ENCODE results near the gene SLC2A13. TPM values are rescaled to one million over a fixed set of nuclear protein-coding genes. Genes with fewer than 3 reads are reported as not detected.
"Not testable (repeated sequence)": the region's sequence is repeated elsewhere in the genome, so short reads cannot be mapped to it uniquely, and the experiment has no call there.

Gene SLC2A13
- total and polyA plus RNA-seq, 9 donors = 2.6 to 6.4 (median 3.6) TPM

DNA sequence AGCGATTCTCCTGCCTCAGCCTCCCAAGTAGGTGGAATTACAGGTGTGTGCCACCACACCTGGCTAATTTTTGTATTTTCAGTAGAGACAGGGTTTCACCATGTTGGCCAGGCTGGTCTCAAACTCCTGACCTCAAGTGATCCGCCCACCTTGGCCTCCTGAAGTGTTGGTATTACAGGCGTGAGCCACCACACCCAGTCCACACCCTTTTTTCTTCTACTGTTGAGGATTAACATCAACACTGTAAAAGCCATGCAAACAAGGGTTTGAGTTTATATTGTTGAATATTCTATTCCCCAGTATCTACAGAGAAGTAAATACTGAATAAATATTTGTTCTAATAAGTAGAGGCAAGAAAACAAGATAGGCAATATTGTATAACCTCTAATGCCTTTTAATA lies 58.9 kb downstream of the SLC2A13 start:
- WGBS (ENCODE audit: insufficient coverage) = 100% methylated on average over 2 of the region's 3 CpGs
- H3K9me3 ChIP-seq (replicated peaks; ENCODE audit: control insufficient read depth, low read depth, low read length); H3K4me1 ChIP-seq (ENCODE audit: control insufficient read depth, insufficient read depth, low read length); H3K27me3 ChIP-seq (ENCODE audit: control insufficient read depth, insufficient read depth, low read length); H3K27ac ChIP-seq (ENCODE audit: low read length); DNase-seq; H3K36me3 ChIP-seq (ENCODE audit: control insufficient read depth, insufficient read depth, low read length); H3K4me3 ChIP-seq (ENCODE audit: low read length): not testable (repeated sequence)

DNA sequence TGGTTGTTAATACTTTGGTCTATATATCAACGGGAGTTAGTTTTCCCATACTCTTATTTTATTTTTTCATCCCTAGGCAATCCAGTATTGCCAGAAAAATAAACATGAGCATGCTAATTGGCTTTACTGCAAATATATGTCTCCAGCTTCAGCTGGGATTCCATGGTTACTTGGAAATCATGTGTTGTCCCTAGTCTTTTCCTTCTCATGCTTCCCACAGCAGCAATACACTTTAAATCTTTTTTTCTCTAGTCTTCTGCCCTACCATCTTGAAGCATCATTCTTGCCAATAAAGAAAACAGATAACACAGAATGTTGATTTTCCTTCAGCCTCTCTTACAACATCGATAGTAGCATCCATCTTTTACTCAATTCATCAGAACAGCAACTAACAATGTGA lies 60.2 kb downstream of the SLC2A13 start:
- Histone ChIP-seq H3K4me1 (ENCODE audit: control insufficient read depth, insufficient read depth, low read length) (no peaks in the 10 kb centered on the region), H3K4me3 (ENCODE audit: low read length) (no peak overlapping the region), H3K36me3 (ENCODE audit: control insufficient read depth, insufficient read depth, low read length) (no peaks in the 10 kb centered on the region), H3K27me3 (ENCODE audit: control insufficient read depth, insufficient read depth, low read length) (no peaks in the 10 kb centered on the region), H3K9me3 (replicated peaks; ENCODE audit: control insufficient read depth, low read depth, low read length) (no peaks in the 10 kb centered on the region), H3K27ac (ENCODE audit: low read length) (no peak overlapping the region)
- WGBS (ENCODE audit: insufficient coverage) = no CpG with 5 or more reads among the region's 2 CpGs
- DNase-seq = peak; percentile 43

DNA sequence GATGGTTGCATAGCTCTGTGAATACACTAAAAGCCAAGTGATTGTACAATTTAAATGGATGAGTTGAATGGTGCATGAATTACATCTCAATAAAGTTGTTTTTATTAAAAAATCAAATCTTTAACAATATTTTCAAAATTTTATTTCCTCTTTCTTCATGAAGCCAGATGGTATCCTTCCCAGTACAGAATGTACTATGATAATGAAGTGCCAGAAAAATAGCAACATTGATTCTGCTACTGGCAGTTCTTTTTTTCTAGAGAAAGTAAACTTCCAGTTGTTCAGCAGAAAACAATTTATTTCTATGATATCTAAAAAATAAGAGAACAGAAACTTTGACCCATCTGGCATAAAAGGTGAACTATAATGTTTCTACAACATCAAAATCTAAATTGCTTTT lies 61.5 kb downstream of the SLC2A13 start:
- Histone ChIP-seq H3K4me3 (ENCODE audit: low read length) (no peak overlapping the region), H3K36me3 (ENCODE audit: control insufficient read depth, insufficient read depth, low read length) (no peaks in the 10 kb centered on the region), H3K9me3 (replicated peaks; ENCODE audit: control insufficient read depth, low read depth, low read length) (no peaks in the 10 kb centered on the region), H3K4me1 (ENCODE audit: control insufficient read depth, insufficient read depth, low read length) (no peaks in the 10 kb centered on the region), H3K27ac (ENCODE audit: low read length) (no peak overlapping the region), H3K27me3 (ENCODE audit: control insufficient read depth, insufficient read depth, low read length) (no peaks in the 10 kb centered on the region)
- no peak for DNase-seq

DNA sequence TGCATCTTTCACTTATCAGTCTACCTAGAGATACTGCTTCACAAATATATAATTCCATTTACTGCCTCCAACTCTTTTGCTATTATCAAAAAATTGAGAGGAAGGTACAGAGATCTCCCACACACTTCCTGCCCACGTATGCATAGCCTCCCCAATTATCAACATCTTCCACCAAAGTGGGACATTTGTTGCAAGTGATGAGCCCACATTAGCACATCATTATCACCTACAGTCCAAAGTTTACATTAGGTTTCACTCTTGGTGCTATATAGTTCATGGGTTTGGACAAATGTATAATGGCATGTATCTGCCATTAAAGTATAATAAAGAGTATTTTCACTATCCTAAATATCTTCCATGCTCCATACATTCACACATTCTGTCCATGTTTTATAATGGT lies 66.3 kb downstream of the SLC2A13 start:
- Histone ChIP-seq H3K4me1 (ENCODE audit: control insufficient read depth, insufficient read depth, low read length) (no peaks in the 10 kb centered on the region), H3K27ac (ENCODE audit: low read length) (no peak overlapping the region), H3K36me3 (ENCODE audit: control insufficient read depth, insufficient read depth, low read length) (no peaks in the 10 kb centered on the region), H3K9me3 (replicated peaks; ENCODE audit: control insufficient read depth, low read depth, low read length) (no peaks in the 10 kb centered on the region), H3K27me3 (ENCODE audit: control insufficient read depth, insufficient read depth, low read length) (no peaks in the 10 kb centered on the region), H3K4me3 (ENCODE audit: low read length) (no peak overlapping the region)
- 33% methylated on average over 1 of the region's 1 CpG for WGBS (ENCODE audit: insufficient coverage)
- no peak for DNase-seq

DNA sequence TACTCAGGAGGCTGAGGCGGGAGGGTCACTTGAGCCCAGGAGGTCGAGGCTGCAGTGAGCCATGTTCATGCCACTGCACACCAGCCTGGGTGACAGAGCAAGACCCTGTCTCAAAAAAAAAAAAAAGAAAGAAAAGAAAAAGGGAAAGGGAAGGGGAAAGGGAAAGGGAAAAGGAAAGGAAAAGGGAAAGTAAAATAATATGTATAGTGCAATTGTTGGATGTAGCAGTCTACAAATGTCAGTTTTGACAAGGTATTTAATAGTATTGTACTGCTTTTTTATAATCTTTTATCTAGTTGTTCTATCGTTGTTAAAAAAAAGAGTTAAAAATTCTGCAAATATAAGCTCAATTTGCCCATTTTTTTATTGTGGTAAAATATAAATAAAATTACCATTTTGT lies 67.3 kb downstream of the SLC2A13 start:
- DNase-seq = no peak
- 100% methylated on average over 2 of the region's 3 CpGs for WGBS (ENCODE audit: insufficient coverage)
- H3K4me3 ChIP-seq (ENCODE audit: low read length) = no peak overlapping the region
- no peaks in the 10 kb centered on the region for H3K9me3 ChIP-seq (replicated peaks; ENCODE audit: control insufficient read depth, low read depth, low read length)
- no peaks in the 10 kb centered on the region for H3K4me1 ChIP-seq (ENCODE audit: control insufficient read depth, insufficient read depth, low read length)
- H3K27me3 ChIP-seq (ENCODE audit: control insufficient read depth, insufficient read depth, low read length) = no peaks in the 10 kb centered on the region
- no peaks in the 10 kb centered on the region for H3K36me3 ChIP-seq (ENCODE audit: control insufficient read depth, insufficient read depth, low read length)
- no peak overlapping the region for H3K27ac ChIP-seq (ENCODE audit: low read length)

DNA sequence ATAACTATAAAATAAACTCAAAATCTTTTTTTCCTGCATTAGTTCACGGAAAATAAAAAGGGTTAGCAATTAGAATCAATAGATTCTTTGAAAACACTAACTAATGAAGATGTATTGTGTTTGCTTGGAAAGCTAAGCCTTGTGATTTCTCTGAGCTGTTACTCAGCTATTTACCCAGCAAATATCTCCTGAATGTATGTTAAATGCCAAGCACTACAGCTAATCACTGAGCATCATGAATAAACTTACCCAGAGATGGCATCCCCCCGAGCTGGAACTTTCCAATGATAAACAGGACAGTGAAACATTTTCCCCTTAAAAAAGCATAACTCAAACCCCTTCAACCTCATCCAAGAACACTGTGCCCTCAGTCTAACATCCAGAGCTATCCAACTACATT lies 71.2 kb downstream of the SLC2A13 start:
- Histone ChIP-seq H3K4me1 (ENCODE audit: control insufficient read depth, insufficient read depth, low read length) (no peaks in the 10 kb centered on the region), H3K9me3 (replicated peaks; ENCODE audit: control insufficient read depth, low read depth, low read length) (no peaks in the 10 kb centered on the region), H3K4me3 (ENCODE audit: low read length) (no peak overlapping the region), H3K36me3 (ENCODE audit: control insufficient read depth, insufficient read depth, low read length) (no peaks in the 10 kb centered on the region), H3K27me3 (ENCODE audit: control insufficient read depth, insufficient read depth, low read length) (no peaks in the 10 kb centered on the region), H3K27ac (ENCODE audit: low read length) (no peak overlapping the region)
- WGBS (ENCODE audit: insufficient coverage) = 60% methylated on average over 1 of the region's 2 CpGs
- no peak for DNase-seq

DNA sequence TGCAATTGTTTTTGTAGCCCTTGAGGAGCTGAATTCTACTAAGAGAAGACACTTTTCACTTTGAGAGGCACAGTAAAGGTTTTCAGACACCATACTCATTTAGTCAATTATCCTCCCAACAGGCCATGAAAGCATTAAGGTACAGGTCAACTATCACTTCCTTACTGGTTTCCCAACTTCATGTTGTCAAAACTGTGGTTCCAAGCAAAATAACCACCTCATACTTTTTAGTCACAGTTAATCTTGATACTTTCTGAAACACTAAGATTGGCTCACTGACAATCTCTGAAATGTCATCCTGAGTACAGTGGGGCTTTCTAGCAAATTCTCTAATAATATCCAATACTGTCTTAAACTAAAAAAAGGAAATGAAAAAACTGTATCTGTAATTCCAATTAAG lies 71.7 kb downstream of the SLC2A13 start:
- no peaks in the 10 kb centered on the region for H3K9me3 ChIP-seq (replicated peaks; ENCODE audit: control insufficient read depth, low read depth, low read length)
- H3K4me1 ChIP-seq (ENCODE audit: control insufficient read depth, insufficient read depth, low read length) = no peaks in the 10 kb centered on the region
- no peak overlapping the region for H3K27ac ChIP-seq (ENCODE audit: low read length)
- H3K36me3 ChIP-seq (ENCODE audit: control insufficient read depth, insufficient read depth, low read length) = no peaks in the 10 kb centered on the region
- no peaks in the 10 kb centered on the region for H3K27me3 ChIP-seq (ENCODE audit: control insufficient read depth, insufficient read depth, low read length)
- H3K4me3 ChIP-seq (ENCODE audit: low read length) = no peak overlapping the region
- no peak for DNase-seq

DNA sequence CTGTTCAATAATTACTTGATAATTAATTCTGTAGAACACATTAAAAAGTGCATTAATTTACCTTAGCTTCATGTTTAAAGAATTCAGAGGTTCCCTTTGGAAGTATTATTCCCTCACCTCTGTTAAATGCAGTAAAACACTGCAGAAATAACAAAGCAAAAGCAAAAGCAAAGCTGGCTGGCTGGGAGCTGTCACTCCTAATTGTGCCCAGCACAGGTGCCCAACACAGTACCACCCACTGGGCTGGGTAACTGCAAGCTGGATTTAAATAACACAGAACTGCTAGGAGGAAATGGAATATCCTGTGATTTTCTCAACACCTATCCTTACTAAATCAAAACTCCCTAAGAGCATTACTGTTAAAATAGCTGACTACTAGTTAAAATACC lies 72.6 kb downstream of the SLC2A13 start:
- H3K27ac ChIP-seq (ENCODE audit: low read length) = no peak overlapping the region
- no peaks in the 10 kb centered on the region for H3K36me3 ChIP-seq (ENCODE audit: control insufficient read depth, insufficient read depth, low read length)
- H3K27me3 ChIP-seq (ENCODE audit: control insufficient read depth, insufficient read depth, low read length) = no peaks in the 10 kb centered on the region
- no peak for DNase-seq
- H3K4me1 ChIP-seq (ENCODE audit: control insufficient read depth, insufficient read depth, low read length) = no peaks in the 10 kb centered on the region
- no peak overlapping the region for H3K4me3 ChIP-seq (ENCODE audit: low read length)
- H3K9me3 ChIP-seq (replicated peaks; ENCODE audit: control insufficient read depth, low read depth, low read length) = no peaks in the 10 kb centered on the region

DNA sequence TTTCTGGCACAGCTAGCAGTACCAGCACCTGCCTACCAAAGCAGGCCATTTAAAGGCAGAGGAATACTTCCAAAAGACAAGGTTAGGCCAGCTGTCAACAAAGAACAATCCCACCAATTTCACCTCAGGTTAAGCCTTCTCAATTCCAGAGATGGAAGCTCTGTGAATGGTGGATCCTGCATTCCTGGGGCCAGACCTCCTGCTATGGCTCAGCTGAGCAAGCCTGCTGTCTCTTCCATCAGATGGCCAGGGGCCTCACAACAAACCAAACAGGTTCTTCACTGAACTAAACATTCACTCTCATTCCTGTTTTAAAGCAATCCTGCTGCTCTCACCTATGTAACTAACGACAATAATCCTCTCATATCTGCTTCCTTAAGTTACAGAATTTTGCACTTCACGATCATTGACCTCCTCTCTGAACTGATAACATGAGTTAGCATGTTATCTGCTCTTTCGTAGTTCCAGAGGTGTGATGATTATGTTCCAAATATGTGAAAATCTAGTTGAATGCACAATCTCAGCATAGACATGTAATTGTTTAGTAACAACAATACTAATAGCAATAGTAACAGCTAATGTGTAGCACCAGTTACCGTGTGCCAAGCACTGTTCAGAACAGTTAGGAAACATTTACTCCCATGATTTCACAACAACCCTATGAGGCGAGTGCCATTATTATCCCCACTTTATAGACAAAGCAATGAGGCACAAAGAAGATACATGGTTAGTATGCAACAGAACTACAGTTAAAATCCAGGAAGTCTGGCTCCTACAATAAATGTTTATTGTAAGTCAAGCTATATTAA lies 73.2 kb downstream of the SLC2A13 start:
- DNase-seq = no peak

DNA sequence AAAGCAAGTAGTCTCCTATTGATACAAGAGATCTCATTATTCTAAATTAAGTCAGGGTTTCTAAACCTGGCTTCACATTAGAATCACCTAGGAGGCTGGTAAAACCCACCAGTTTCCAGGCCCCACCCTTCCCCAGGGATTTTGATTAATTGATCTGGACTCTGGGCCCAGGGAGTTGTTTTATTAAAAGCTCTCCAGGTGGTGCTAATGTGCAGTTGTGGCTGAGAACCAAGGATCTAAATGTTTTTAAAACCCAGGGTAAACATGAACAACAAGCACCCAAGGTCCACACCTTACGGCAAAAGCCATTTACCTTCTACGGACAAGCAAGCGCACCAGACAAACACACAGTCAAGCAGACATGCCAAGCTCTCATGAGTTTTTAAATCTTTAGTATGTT lies 73.9 kb downstream of the SLC2A13 start:
- H3K27ac ChIP-seq (ENCODE audit: low read length) = no peak overlapping the region
- DNase-seq = no peak
- H3K9me3 ChIP-seq (replicated peaks; ENCODE audit: control insufficient read depth, low read depth, low read length) = no peaks in the 10 kb centered on the region
- no peaks in the 10 kb centered on the region for H3K36me3 ChIP-seq (ENCODE audit: control insufficient read depth, insufficient read depth, low read length)
- no peaks in the 10 kb centered on the region for H3K27me3 ChIP-seq (ENCODE audit: control insufficient read depth, insufficient read depth, low read length)
- no CpG with 5 or more reads among the region's 3 CpGs for WGBS (ENCODE audit: insufficient coverage)
- H3K4me3 ChIP-seq (ENCODE audit: low read length) = no peak overlapping the region
- no peaks in the 10 kb centered on the region for H3K4me1 ChIP-seq (ENCODE audit: control insufficient read depth, insufficient read depth, low read length)

More for the DNA sequence above, 73.2 kb downstream of the SLC2A13 start:
- Histone ChIP-seq H3K9me3 (replicated peaks; ENCODE audit: control insufficient read depth, low read depth, low read length) (no peaks in the 10 kb centered on the region), H3K27ac (ENCODE audit: low read length) (no peak overlapping the region), H3K4me1 (ENCODE audit: control insufficient read depth, insufficient read depth, low read length) (no peaks in the 10 kb centered on the region), H3K4me3 (ENCODE audit: low read length) (no peak overlapping the region), H3K27me3 (ENCODE audit: control insufficient read depth, insufficient read depth, low read length) (no peaks in the 10 kb centered on the region), H3K36me3 (ENCODE audit: control insufficient read depth, insufficient read depth, low read length) (no peaks in the 10 kb centered on the region)
- 100% methylated on average over 1 of the region's 5 CpGs for WGBS (ENCODE audit: insufficient coverage)

DNA sequence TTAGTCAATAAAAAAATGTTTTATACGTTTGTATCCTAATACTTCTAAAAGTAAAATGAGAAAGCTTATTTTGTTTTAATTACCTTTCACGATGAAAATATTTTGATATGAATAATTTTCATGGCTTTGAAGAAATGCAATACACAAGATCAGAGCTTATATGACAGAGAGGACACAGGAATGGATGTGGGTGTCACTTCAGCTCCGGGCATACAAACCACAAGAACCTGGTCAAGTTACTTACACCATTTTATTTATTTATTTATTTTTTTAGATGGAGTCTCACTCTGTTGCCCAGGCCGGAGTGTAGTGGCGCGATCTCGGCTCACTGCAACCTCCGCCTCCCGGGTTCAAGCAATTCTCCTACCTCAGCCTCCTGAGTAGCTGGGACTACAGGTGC lies 74.9 kb downstream of the SLC2A13 start:
- not testable (repeated sequence) for DNase-seq; H3K36me3 ChIP-seq (ENCODE audit: control insufficient read depth, insufficient read depth, low read length); H3K27ac ChIP-seq (ENCODE audit: low read length); H3K9me3 ChIP-seq (replicated peaks; ENCODE audit: control insufficient read depth, low read depth, low read length); H3K27me3 ChIP-seq (ENCODE audit: control insufficient read depth, insufficient read depth, low read length); H3K4me1 ChIP-seq (ENCODE audit: control insufficient read depth, insufficient read depth, low read length); H3K4me3 ChIP-seq (ENCODE audit: low read length)
- no CpG with 5 or more reads among the region's 9 CpGs for WGBS (ENCODE audit: insufficient coverage)
